C4-2B (cell line): ENCODE results near the gene SOX10.

Experiments
- H3K27ac ChIP-seq: fragments of 450-650 bp; 2 replicates; pipeline ENCODE4 v1.5.1; 2017
- ZFX ChIP-seq: fragments of 450-650 bp; IDR thresholded peaks from 2 replicates; pipeline ENCODE4 v1.6.1; 2017
- TF ChIP-seq, protein P1 (sequence below): fragments of 450-650 bp; conservative IDR thresholded peaks from 2 replicates; pipeline ENCODE4 v1.5.1; 2017; ENCODE audit warnings: mild to moderate bottlenecking

Gene SOX10

DNA sequence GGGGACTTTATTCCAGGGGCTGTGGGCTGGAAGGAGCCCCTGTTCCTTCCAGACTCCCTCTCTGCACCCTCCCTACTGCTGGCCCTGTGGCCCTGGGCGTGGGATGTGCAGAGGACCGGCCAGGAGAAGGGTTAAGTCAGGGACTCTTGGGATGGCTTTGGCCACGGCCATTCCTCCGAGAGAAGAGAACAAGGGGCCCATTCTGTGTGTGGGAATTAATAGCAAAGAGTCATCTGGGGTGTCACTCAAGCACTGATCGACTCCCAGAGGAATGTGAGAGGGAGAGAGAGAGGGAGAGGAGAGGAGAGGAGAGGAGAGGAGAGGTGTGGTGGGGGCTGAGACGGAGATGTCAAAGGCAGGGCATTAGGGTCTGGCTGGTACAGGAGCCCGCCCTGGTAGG, 14.2 kb upstream of the SOX10 start:
- TF ChIP-seq, protein P1, sequence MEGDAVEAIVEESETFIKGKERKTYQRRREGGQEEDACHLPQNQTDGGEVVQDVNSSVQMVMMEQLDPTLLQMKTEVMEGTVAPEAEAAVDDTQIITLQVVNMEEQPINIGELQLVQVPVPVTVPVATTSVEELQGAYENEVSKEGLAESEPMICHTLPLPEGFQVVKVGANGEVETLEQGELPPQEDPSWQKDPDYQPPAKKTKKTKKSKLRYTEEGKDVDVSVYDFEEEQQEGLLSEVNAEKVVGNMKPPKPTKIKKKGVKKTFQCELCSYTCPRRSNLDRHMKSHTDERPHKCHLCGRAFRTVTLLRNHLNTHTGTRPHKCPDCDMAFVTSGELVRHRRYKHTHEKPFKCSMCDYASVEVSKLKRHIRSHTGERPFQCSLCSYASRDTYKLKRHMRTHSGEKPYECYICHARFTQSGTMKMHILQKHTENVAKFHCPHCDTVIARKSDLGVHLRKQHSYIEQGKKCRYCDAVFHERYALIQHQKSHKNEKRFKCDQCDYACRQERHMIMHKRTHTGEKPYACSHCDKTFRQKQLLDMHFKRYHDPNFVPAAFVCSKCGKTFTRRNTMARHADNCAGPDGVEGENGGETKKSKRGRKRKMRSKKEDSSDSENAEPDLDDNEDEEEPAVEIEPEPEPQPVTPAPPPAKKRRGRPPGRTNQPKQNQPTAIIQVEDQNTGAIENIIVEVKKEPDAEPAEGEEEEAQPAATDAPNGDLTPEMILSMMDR = no peak
- no peak for TF ChIP-seq ZFX
- no peak overlapping the region for H3K27ac ChIP-seq

DNA sequence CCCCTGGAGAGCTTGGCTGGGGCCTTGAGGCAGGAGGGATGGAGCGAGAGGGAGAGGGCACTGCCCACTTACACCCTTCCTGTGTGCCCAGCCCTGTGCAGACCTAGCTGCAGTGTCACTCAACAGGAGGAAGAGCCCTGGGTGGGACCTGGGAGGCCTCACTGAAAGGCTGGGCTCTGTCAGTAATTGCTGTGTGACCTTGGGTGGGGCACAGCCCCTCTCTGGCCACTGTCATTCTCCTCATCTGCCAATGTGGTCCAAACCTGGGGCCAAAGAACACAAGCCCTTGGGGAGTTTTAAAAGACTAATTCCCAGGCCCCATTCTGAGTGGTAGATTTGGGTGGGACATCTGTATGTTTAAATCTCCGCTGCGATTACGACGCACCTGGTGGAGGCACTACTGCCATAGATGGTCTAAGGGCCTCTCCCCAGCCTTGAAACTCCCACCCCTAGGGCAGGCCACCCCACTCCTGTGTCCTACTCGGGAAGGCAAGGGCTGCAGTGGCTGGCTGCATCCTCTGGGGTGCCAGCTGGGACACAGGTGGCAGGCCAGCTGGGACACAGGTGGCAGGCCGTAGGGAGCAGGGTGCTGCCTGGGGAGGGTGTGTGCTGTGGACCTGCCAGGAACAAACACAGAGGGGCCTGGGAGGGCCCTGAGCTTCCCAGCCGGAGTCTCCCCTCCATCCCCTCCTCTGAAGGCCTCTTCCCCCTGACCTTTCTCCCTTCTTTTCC, 12.3 kb upstream of the SOX10 start:
- no peak for TF ChIP-seq ZFX
- TF ChIP-seq, protein P1 = no peak
- H3K27ac ChIP-seq = no peak overlapping the region

DNA sequence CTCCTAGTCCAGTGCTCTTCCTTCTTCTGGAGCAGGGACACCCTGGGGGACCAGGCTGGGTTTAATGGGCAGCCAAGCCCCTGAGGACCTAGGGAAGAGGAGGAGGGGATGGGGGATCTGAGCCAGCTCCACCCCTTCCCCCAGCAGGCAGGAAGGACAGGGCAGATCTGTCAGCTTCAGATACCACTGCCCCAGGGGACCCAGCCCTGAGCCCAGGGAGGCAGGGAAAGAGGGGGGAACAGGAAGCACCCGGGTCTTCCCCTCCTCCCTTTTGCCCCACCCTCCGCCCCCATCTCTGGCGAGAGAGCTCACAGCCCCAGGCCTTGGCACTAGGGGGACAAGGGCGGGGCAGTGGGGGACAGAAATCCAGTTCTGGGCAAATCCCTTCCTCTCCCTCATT, 11.7 kb upstream of the SOX10 start:
- H3K27ac ChIP-seq = no peak overlapping the region
- TF ChIP-seq, protein P1 = no peak
- no peak for TF ChIP-seq ZFX

DNA sequence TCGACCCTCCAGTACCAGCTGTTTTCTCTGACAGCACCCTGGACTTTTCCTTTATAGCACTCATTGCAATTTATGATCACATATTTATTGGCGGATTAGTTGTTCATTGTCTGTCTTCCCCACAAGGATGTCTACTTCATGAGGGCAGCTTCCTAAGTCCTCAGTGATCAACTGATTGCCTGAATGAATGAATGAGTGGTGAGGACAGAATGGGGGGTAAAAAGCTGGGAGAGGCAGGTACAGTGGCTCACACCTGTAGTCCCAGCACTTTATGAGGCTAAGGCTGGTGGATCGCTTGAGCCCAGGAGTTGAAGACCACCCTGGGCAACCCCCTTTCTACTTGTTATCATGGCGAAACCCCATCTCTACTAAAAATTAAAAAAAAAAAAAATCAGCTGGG, 11.1 kb upstream of the SOX10 start:
- no peak overlapping the region for H3K27ac ChIP-seq
- TF ChIP-seq, protein P1 = no peak
- no peak for TF ChIP-seq ZFX

DNA sequence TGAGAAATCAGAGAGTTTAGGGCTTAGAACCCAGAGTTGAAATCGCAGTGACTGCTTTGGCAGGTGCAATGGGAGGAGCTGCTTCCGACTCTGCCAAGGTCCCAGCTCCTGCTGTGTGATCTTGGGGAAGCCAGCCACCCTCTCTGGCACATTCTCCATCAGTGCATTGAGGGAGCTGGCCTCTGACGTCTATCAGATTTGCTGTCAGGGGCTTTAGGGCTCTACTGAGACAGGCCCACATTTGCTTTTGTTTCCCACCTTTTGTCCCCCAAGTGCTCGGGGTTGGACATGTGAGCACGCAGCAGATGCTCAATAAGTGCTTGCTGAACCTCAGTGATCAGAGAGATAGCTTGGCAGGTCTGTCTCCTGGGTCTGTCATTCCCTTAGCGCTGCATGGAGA, 10.6 kb upstream of the SOX10 start:
- no peak for TF ChIP-seq ZFX
- TF ChIP-seq, protein P1 = no peak
- no peak overlapping the region for H3K27ac ChIP-seq

DNA sequence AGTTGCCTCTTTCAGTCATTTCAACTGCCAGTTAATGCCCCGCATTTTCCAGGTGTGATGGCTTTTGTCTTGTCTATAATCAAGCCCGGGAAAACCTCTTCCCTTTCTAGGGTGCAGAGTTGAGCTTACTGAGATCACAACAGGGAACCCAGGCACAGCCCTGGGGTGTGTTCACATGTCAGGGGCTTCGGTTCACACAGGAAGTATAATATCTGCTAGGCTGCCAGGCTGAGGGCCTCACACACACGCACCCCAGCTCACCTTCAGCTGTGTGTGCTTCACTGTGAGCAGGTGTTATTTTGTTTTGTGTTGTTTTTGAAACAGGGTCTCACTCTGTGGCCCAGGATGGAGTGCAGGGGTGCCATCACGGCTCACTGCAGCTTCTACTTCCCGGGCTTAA, 9.7 kb upstream of the SOX10 start:
- TF ChIP-seq ZFX = no peak
- TF ChIP-seq, protein P1 = no peak
- no peak overlapping the region for H3K27ac ChIP-seq

DNA sequence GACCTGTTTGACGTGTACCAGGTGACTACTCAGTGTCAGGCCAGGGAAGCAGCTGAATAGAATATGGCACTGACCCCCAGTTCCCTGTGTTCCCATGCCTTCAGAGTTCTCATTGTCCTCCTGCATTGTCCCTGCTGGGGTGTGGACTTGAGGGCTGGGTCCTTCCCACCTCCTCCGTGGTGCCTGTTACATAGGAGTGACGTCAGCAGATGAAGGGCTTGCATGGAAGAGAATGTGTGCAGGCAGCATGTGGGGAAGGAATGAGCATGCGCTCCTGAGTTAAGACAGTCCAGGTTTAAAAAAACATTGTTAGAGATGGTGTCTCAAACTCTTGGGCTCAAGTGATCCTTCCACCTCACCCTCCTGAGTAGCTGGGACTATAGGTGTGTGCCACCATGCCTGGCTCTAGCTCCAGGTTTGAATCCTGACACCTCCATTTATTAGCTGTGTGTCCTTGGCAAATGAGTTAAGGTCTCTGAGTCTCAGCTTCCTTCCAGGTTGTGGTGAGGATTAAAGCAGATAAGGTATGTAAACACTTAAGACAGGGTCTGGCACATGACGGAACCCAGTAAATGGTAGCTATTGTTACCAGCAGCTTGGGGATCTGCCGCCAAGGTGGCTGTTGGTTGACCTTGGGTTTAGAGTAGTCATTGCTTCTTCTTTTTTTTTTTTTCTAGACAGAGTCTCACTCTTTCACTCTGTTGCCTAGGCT, 7.5 kb upstream of the SOX10 start:
- TF ChIP-seq, protein P1 = no peak
- no peak for TF ChIP-seq ZFX
- no peak overlapping the region for H3K27ac ChIP-seq
